HG03175 (cell line): ENCODE data around the gene ACTN1.

Experiments
- ATAC-seq: cut with Tn5 transposase; IDR thresholded peaks from one replicate; pipeline ENCODE4 v1.9.1; 2021; ENCODE audit warnings: mild to moderate bottlenecking, moderate library complexity; ENCODE audit not compliant: unreplicated experiment

Gene ACTN1

GRCh38 chr14:68970038-68970612, 9.0 kb downstream of the ACTN1 start:
- no peak for ATAC-seq

- no peak for ATAC-seq
Measured at GRCh38 chr14:68969278-68970033, 9.6 kb downstream of the ACTN1 start.

GRCh38 chr14:68968721-68969120, 10.4 kb downstream of the ACTN1 start:
- no peak for ATAC-seq

GRCh38 chr14:68968051-68968450, 11.1 kb downstream of the ACTN1 start:
- no peak for ATAC-seq

GRCh38 chr14:68967459-68967940, 11.6 kb downstream of the ACTN1 start:
- no peak for ATAC-seq

- no peak for ATAC-seq
Measured at GRCh38 chr14:68966872-68967301, 12.2 kb downstream of the ACTN1 start.

- no peak for ATAC-seq
Measured at GRCh38 chr14:68965261-68965761, 13.8 kb downstream of the ACTN1 start.

GRCh38 chr14:68964300-68965093, 14.6 kb downstream of the ACTN1 start:
- no peak for ATAC-seq

- no peak for ATAC-seq
Measured at GRCh38 chr14:68962681-68963080, 16.4 kb downstream of the ACTN1 start.

- ATAC-seq = no peak
Measured at GRCh38 chr14:68961781-68962584, 17.1 kb downstream of the ACTN1 start.

- no peak for ATAC-seq
Measured at GRCh38 chr14:68961361-68961760, 17.7 kb downstream of the ACTN1 start.

- ATAC-seq = no peak
Measured at GRCh38 chr14:68960123-68960522, 19.0 kb downstream of the ACTN1 start.

- ATAC-seq = no peak
Measured at GRCh38 chr14:68959035-68959434, 20.1 kb downstream of the ACTN1 start.

GRCh38 chr14:68958553-68958952, 20.5 kb downstream of the ACTN1 start:
- no peak for ATAC-seq

- ATAC-seq = no peak
Measured at GRCh38 chr14:68957775-68958174, 21.3 kb downstream of the ACTN1 start.

GRCh38 chr14:68956724-68957123, 22.4 kb downstream of the ACTN1 start:
- ATAC-seq = no peak

- no peak for ATAC-seq
Measured at GRCh38 chr14:68955851-68956179, 23.3 kb downstream of the ACTN1 start.

- no peak for ATAC-seq
Measured at GRCh38 chr14:68955164-68955850, 23.8 kb downstream of the ACTN1 start.

- ATAC-seq = no peak
Measured at GRCh38 chr14:68953196-68953555, 25.9 kb downstream of the ACTN1 start.

GRCh38 chr14:68952531-68953195, 26.4 kb downstream of the ACTN1 start:
- no peak for ATAC-seq
